ENCODE data around the gene CBX6. TPM values are rescaled to one million over a fixed set of nuclear protein-coding genes. Genes with fewer than 3 reads are reported as not detected.

CBX6 gene
- total and polyA plus RNA-seq, 2 of the 8 experiments (the other 6 are each of a cell fraction or from before 2014, with no cell fraction given) = 10.6 to 27.5 TPM

DNA sequence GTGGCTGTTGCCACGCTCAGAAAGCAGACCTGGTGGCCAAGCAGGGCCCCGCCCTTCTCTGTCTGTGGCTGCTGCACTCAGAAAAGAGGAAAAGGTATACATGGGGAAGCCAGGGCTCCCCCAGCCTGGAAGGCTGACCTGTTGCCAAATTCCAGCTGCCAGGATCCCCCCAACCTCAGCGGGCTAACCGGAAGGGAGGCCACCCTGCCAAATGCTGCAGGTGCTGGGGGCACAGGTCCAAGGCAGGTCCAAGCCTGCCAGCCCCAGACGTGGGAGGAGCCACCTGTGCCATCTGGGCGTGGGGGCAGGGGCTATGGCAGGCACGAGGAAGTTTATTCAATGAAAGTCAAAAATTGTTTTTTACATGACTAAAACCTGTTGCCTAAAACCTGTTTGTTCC is 30.8 kb downstream of the CBX6 start (continued):
- TF ChIP-seq FOSL1 (IDR thresholded peaks at IDR 0.05; ENCODE audit: insufficient read depth, low read depth, low read length) = no peak
- no peak for TF ChIP-seq NRF1 (IDR thresholded peaks at IDR 0.05; ENCODE audit: low read depth, low read length)
- no peak for TF ChIP-seq BACH1 (IDR thresholded peaks at IDR 0.05; ENCODE audit: low read length)
- no peak for TF ChIP-seq ZNF274 (IDR thresholded peaks at IDR 0.05; ENCODE audit: borderline replicate concordance, extremely low read depth, low read length)
- TF ChIP-seq POLR2A (IDR thresholded peaks at IDR 0.05; ENCODE audit: control extremely low read depth in 1 of 2, low read depth in 2 of 2, low read length in 2 of 2) = no peak
